Suppressor macrophage treated with lipopolysaccharide for 4 hours (primary cell): ENCODE data around the gene BRSK1.

Experiments
- DNase-seq: peaks from one replicate; pipeline ENCODE4 v3.0.0-alpha.2; 2020

The BRSK1 gene

GRCh38 chr19:55305491-55305890, 21.7 kb downstream of the BRSK1 start:
- DNase-seq: peak; percentile 47

GRCh38 chr19:55305983-55306562, 22.3 kb downstream of the BRSK1 start:
- DNase-seq: no peak

- DNase-seq: no peak
Observed at GRCh38 chr19:55306712-55307111, 22.9 kb downstream of the BRSK1 start.

- DNase-seq: no peak
Observed at GRCh38 chr19:55308281-55308680, 24.5 kb downstream of the BRSK1 start.

GRCh38 chr19:55309448-55309847, 25.7 kb downstream of the BRSK1 start:
- no peak for DNase-seq

- DNase-seq: no peak
Observed at GRCh38 chr19:55310498-55310897, 26.7 kb downstream of the BRSK1 start.

GRCh38 chr19:55311397-55311796, 27.6 kb downstream of the BRSK1 start:
- no peak for DNase-seq

GRCh38 chr19:55311797-55312196, 28.0 kb downstream of the BRSK1 start:
- DNase-seq: no peak

GRCh38 chr19:55312621-55313512, 29.1 kb downstream of the BRSK1 start:
- DNase-seq: no peak

- no peak for DNase-seq
Observed at GRCh38 chr19:55314396-55314795, 30.6 kb downstream of the BRSK1 start.

- DNase-seq: no peak
Observed at GRCh38 chr19:55315956-55316525, 32.2 kb downstream of the BRSK1 start.

- no peak for DNase-seq
Observed at GRCh38 chr19:55316646-55317045, 32.8 kb downstream of the BRSK1 start.

GRCh38 chr19:55319785-55320184, 36.0 kb downstream of the BRSK1 start:
- DNase-seq: no peak

GRCh38 chr19:55320844-55321419, 37.1 kb downstream of the BRSK1 start:
- no peak for DNase-seq

GRCh38 chr19:55321466-55322137, 37.8 kb downstream of the BRSK1 start:
- peak; percentile 73 for DNase-seq

- no peak for DNase-seq
Observed at GRCh38 chr19:55322204-55322885, 38.5 kb downstream of the BRSK1 start.

GRCh38 chr19:55324662-55325061, 40.9 kb downstream of the BRSK1 start:
- peak; percentile 50 for DNase-seq

GRCh38 chr19:55325172-55325571, 41.4 kb downstream of the BRSK1 start, which contains the start of gene TMEM150B:
TSS of gene TMEM150B (minus strand) at chr19:55325341. CDS start at chr19:55321036, 4,305 bp downstream.
- peak; percentile 86 for DNase-seq

GRCh38 chr19:55328774-55329318, 45.0 kb downstream of the BRSK1 start:
- DNase-seq: peak; percentile 46

- peak; percentile 37 for DNase-seq
Observed at GRCh38 chr19:55329791-55330190, 46.0 kb downstream of the BRSK1 start.

GRCh38 chr19:55333870-55334269, 50.1 kb downstream of the BRSK1 start:
- no peak for DNase-seq

GRCh38 chr19:55336101-55336500, 52.3 kb downstream of the BRSK1 start:
- DNase-seq: no peak
